CD14-positive monocyte (primary cell): Measurements from ENCODE around the gene ADAMTS13. TPM values are rescaled to one million over a fixed set of nuclear protein-coding genes. Genes with fewer than 3 reads are reported as not detected.

Experiments
- DNase-seq, 3 donors: peaks; one replicate each; pipeline ENCODE4 v3.0.0-alpha.2; 2011 to 2022
- H2AFZ ChIP-seq: 2 replicates; pipeline ENCODE4 v1.6.0; 2012; ENCODE audit warnings: mild to moderate bottlenecking, low read depth, low read length, inconsistent platforms; ENCODE audit not compliant: insufficient read depth, poor library complexity, severe bottlenecking
- H3K27ac ChIP-seq, 2 donors: 1 replicate in 1 of 2; 2 replicates in 1 of 2; pipeline ENCODE4 v1.5.1; 2012 to 2013; ENCODE audit warnings: low read length in 2 of 2, control low read depth in 1 of 2, inconsistent platforms in 1 of 2, low read depth in 1 of 2, mild to moderate bottlenecking in 1 of 2
- H3K27me3 ChIP-seq, 2 donors: one replicate each; pipeline versions ENCODE4 v1.6.0 to v1.6.1; 2011 to 2013; ENCODE audit warnings: low read length in 2 of 2; ENCODE audit not compliant: control insufficient read depth in 2 of 2, insufficient read depth in 2 of 2
- H3K36me3 ChIP-seq, 2 donors: replicated peaks in 1 of 2; 1 replicate in 1 of 2; 2 replicates in 1 of 2; pipeline versions ENCODE4 v1.5.1 to v1.6.1; 2012 to 2013; ENCODE audit warnings: low read length in 2 of 2, control low read depth in 1 of 2, inconsistent platforms in 1 of 2, mild to moderate bottlenecking in 1 of 2; ENCODE audit not compliant: insufficient read depth in 2 of 2, control insufficient read depth in 1 of 2
- H3K4me1 ChIP-seq, 2 donors: 1 replicate in 1 of 2; 2 replicates in 1 of 2; pipeline versions ENCODE4 v1.5.1 to v1.6.1; 2012 to 2013; ENCODE audit warnings: low read length in 2 of 2, control low read depth in 1 of 2, inconsistent platforms in 1 of 2, mild to moderate bottlenecking in 1 of 2, moderate library complexity in 1 of 2; ENCODE audit not compliant: insufficient read depth in 2 of 2, control insufficient read depth in 1 of 2
- H3K4me2 ChIP-seq: replicated peaks from 2 replicates; pipeline ENCODE3; 2012; ENCODE audit warnings: low read length, moderate library complexity, mild to moderate bottlenecking; ENCODE audit not compliant: poor library complexity, severe bottlenecking; ENCODE audit errors: extremely low read depth
- H3K4me3 ChIP-seq, 3 experiments: fragments of 200-600 bp in 1 of 3; sonication (generic) in 1 of 3; replicated peaks in 1 of 3; 1 replicate in 2 of 3; 2 replicates in 1 of 3; pipeline ENCODE4 v1.5.1; 2011 to 2013; ENCODE audit warnings: low read length in 3 of 3, mild to moderate bottlenecking in 3 of 3, control low read depth in 2 of 3, low read depth in 2 of 3, inconsistent platforms in 1 of 3, moderate library complexity in 1 of 3
- H3K79me2 ChIP-seq: 2 replicates; pipeline ENCODE4 v1.6.0; 2012; ENCODE audit warnings: mild to moderate bottlenecking, control low read depth, inconsistent platforms, low read length, moderate library complexity; ENCODE audit not compliant: insufficient read depth
- H3K9ac ChIP-seq: 2 replicates; pipeline ENCODE4 v1.6.0; 2017; ENCODE audit warnings: low read length, mild to moderate bottlenecking; ENCODE audit not compliant: insufficient read depth, poor library complexity, severe bottlenecking
- H3K9me3 ChIP-seq, 2 donors: replicated peaks in 1 of 2; 1 replicate in 1 of 2; 2 replicates in 1 of 2; pipeline versions ENCODE4 v1.5.1 to v1.6.1; 2012 to 2013; ENCODE audit warnings: low read length in 2 of 2, control low read depth in 1 of 2; ENCODE audit not compliant: control insufficient read depth in 1 of 2, insufficient read depth in 1 of 2
- H4K20me1 ChIP-seq: 2 replicates; pipeline ENCODE4 v1.6.0; 2012; ENCODE audit warnings: mild to moderate bottlenecking, low read length, control low read depth, moderate library complexity; ENCODE audit not compliant: insufficient read depth
- H3K27ac Mint-ChIP-seq, 7 donors: one replicate each; pipeline ENCODE4 v1.8.0; 2020; ENCODE audit warnings: mild to moderate bottlenecking in 7 of 7, mixed read lengths in 7 of 7, moderate library complexity in 6 of 7, inconsistent platforms in 2 of 7
- H3K27me3 Mint-ChIP-seq, 3 donors: one replicate each; pipeline ENCODE4 v1.8.0; 2021 to 2022; ENCODE audit warnings: low read depth in 3 of 3, mild to moderate bottlenecking in 3 of 3, mixed read lengths in 3 of 3, moderate library complexity in 3 of 3, inconsistent platforms in 1 of 3
- H3K36me3 Mint-ChIP-seq, 2 donors: one replicate each; pipeline ENCODE4 v1.8.0; 2020; ENCODE audit warnings: mixed read lengths in 2 of 2, inconsistent platforms in 1 of 2, mild to moderate bottlenecking in 1 of 2
- H3K4me1 Mint-ChIP-seq: one replicate; pipeline ENCODE4 v1.8.0; 2020; ENCODE audit warnings: mild to moderate bottlenecking, mixed read lengths
- H3K4me3 Mint-ChIP-seq, 2 donors: one replicate each; pipeline ENCODE4 v1.8.0; 2020; ENCODE audit warnings: mild to moderate bottlenecking in 2 of 2, mixed read lengths in 2 of 2, moderate library complexity in 1 of 2
- H3K9me3 Mint-ChIP-seq, 7 donors: one replicate each; pipeline ENCODE4 v1.8.0; 2020 to 2022; ENCODE audit warnings: mixed read lengths in 7 of 7, mild to moderate bottlenecking in 6 of 7, moderate library complexity in 6 of 7, inconsistent platforms in 2 of 7
- CTCF ChIP-seq: fragments of 200-600 bp; IDR thresholded peaks from one replicate; pipeline ENCODE4 v1.8.0; 2022; ENCODE audit warnings: antibody characterized with exemption, mild to moderate bottlenecking
- WGBS: methylation state at CpG from one replicate; pipeline ENCODE4 v1.1.5; 2013; ENCODE audit warnings: missing lambda C conversion rate; ENCODE audit not compliant: insufficient coverage; 5-methylcytosine and 5-hydroxymethylcytosine counted together
- intact Hi-C, 2 donors: fragments of 100-400 bp; cut with micrococcal nuclease; formaldehyde crosslinking; loops; one replicate each; pipeline versions ENCODE4 v1.15.0 to v1.15.1; 2023
- polyA plus RNA-seq, 3 donors: library from polyadenylated mRNA; depleted of rRNA in 1 of 3; unstranded in 2 of 3; stranded (reverse) in 1 of 3; fragments of 300-500 nt in 2 of 3; fragments of >200 nt in 1 of 3; fragmentation: Illumina TruSeq in 2 of 3; gene quantifications; 1 replicate in 2 of 3; 2 replicates in 1 of 3; pipeline ENCODE4 v1.2.3, GENCODE V29; 2012 to 2021

Gene ADAMTS13
- polyA plus RNA-seq, 3 donors: 0.77 TPM; not detected in 2

DNA sequence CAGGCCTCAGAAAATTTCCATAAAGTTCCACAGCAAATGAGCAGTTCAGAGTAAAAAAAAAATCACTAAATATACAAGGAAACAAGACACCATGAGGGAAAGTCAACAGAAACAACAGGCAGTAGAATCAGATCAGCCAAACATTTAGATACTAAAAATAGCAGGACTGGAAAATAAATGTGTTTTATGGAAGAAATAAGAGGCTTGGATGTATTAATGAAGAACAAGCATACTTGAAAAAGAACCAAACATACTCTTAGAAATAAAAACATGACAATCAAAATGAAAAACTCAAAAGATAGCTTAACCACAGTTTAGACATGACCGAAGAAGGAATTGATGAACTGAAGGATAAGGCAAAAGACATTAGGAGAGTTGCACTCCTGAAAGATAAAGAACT lies 79.9 kb downstream of the ADAMTS13 start:
- Histone ChIP-seq H3K9me3 (peaks cover 7 to 16% of the 10 kb centered on the region in 2 donors), H3K36me3 (no peaks in the 10 kb centered on the region), H4K20me1 (no peaks in the 10 kb centered on the region), H3K27me3 (peaks cover 0 to 2% of the 10 kb centered on the region in 2 donors), H2AFZ (no peak overlapping the region), H3K4me1 (no peaks in the 10 kb centered on the region), H3K4me2 (no peak overlapping the region), H3K79me2 (no peaks in the 10 kb centered on the region), H3K9ac (no peak overlapping the region), H3K27ac (no peak overlapping the region), H3K4me3 (no peak overlapping the region)
- no peaks in the 10 kb centered on the region for H3K36me3 Mint-ChIP-seq
- intact Hi-C loops: no loop called here
- H3K27ac Mint-ChIP-seq: no peak overlapping the region
- WGBS: no CpG with 5 or more reads among the region's 1 CpG
- H3K4me3 Mint-ChIP-seq: no peak overlapping the region
- peaks cover 6 to 27% (median 20%) of the 10 kb centered on the region in 7 donors for H3K9me3 Mint-ChIP-seq
- peaks cover 0 to 9% (median 4%) of the 10 kb centered on the region in 3 donors for H3K27me3 Mint-ChIP-seq
- no peaks in the 10 kb centered on the region for H3K4me1 Mint-ChIP-seq
- TF ChIP-seq CTCF: no peak
- no peak for DNase-seq

DNA sequence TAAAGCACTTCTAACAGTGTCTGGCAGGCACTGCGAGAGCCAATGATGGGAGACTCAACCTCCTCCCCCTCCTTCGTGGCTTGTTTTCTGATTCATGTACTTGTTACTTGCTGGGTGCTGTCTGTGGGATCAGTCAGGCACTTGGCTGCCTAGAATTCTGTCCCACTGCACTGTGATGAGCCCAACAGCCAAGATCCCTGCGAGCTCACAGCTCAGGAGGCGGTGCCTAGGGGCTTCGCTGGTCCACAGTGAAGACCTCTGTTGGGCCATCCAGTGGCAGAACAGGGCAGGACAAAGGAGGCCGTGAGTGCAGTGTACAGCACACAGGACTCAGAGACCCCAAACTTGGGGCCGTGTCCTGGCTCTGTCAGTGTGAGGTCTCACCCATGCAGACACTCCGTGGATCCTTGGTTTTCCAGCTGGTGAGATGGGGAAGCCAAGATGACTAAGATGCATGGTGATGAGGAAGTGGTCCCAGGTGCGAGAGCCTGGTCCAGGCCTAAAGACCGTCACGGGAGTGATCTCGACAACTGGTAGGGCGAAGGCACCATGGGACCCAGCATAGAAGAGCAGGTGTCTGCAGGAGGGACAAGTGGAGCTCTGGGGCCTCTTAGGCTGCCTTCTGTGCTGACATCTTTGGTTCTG lies 83.1 kb downstream of the ADAMTS13 start:
- no peak for DNase-seq
- H3K27ac Mint-ChIP-seq: no peak overlapping the region

More for the DNA sequence above, 83.1 kb downstream of the ADAMTS13 start:
- no peaks in the 10 kb centered on the region for H3K36me3 ChIP-seq
- peaks cover 3 to 13% of the 10 kb centered on the region in 2 donors for H3K27me3 ChIP-seq
- peaks cover 6 to 27% (median 22%) of the 10 kb centered on the region in 3 donors for H3K27me3 Mint-ChIP-seq
- intact Hi-C loops: no loop called here
- H2AFZ ChIP-seq: no peak overlapping the region
- H3K4me3 Mint-ChIP-seq: no peak overlapping the region
- no peak overlapping the region for H3K4me3 ChIP-seq
- no peak overlapping the region for H3K4me2 ChIP-seq
- no peaks in the 10 kb centered on the region for H4K20me1 ChIP-seq
- peaks cover 6 to 22% (median 20%) of the 10 kb centered on the region in 7 donors for H3K9me3 Mint-ChIP-seq
- no peaks in the 10 kb centered on the region for H3K4me1 ChIP-seq
- H3K27ac ChIP-seq: no peak overlapping the region
- H3K4me1 Mint-ChIP-seq: peaks cover 2% of the 10 kb centered on the region
- 95% methylated on average over 11 of the region's 13 CpGs for WGBS
- no peaks in the 10 kb centered on the region for H3K79me2 ChIP-seq
- no peak for TF ChIP-seq CTCF
- H3K9me3 ChIP-seq: peaks cover 7 to 16% of the 10 kb centered on the region in 2 donors
- no peaks in the 10 kb centered on the region for H3K36me3 Mint-ChIP-seq
- H3K9ac ChIP-seq: no peak overlapping the region
